HCT116 (cell line): ENCODE measurements around the gene CARMIL1.

Experiments
- ATF3 ChIP-seq: IDR thresholded peaks from 2 replicates; pipeline ENCODE4 v1.6.1; 2012
- CEBPB ChIP-seq: IDR thresholded peaks from 2 replicates; pipeline ENCODE4 v1.6.1; 2012; ENCODE audit warnings: low read depth
- CTCF ChIP-seq, 3 experiments: fragments of 200-600 bp in 1 of 3; sonication (generic) in 1 of 3; IDR thresholded peaks in 2 of 3; conservative IDR thresholded peaks in 1 of 3; 2 replicates each; pipeline ENCODE4 v1.5.1; 2012 to 2017; ENCODE audit warnings: low read depth in 2 of 3, low read length in 2 of 3, antibody characterized with exemption in 1 of 3, borderline replicate concordance in 1 of 3, control low read depth in 1 of 3, mild to moderate bottlenecking in 1 of 3, mixed read lengths in 1 of 3, mixed run types in 1 of 3, moderate library complexity in 1 of 3; ENCODE audit not compliant: insufficient read depth in 1 of 3
- EGR1 ChIP-seq: IDR thresholded peaks from 2 replicates; pipeline ENCODE4 v1.6.1; 2012; ENCODE audit warnings: low read depth
- EZH2 ChIP-seq: fragments of 200-600 bp; sonication (generic); IDR thresholded peaks from 2 replicates; pipeline ENCODE4 v1.6.1; 2017; ENCODE audit warnings: antibody characterized with exemption, mixed run types
- EZH2phosphoT487 ChIP-seq: fragments of 200-600 bp; IDR thresholded peaks from 2 replicates; pipeline ENCODE4 v1.6.1; 2018; ENCODE audit warnings: antibody characterized with exemption, borderline replicate concordance
- JUND ChIP-seq: IDR thresholded peaks from 2 replicates; pipeline ENCODE4 v1.6.1; 2012
- POLR2A ChIP-seq: IDR thresholded peaks from 2 replicates; pipeline ENCODE4 v1.7.0; 2011; ENCODE audit warnings: borderline replicate concordance; ENCODE audit not compliant: insufficient read depth, insufficient read length; ENCODE audit errors: extremely low read depth
- POLR2AphosphoS5 ChIP-seq: IDR thresholded peaks from 2 replicates; pipeline ENCODE4 v1.6.1; 2011; ENCODE audit warnings: mild to moderate bottlenecking, low read depth, low read length, moderate library complexity
- SP1 ChIP-seq: IDR thresholded peaks from 2 replicates; pipeline ENCODE4 v1.6.1; 2012; ENCODE audit warnings: low read depth
- YY1 ChIP-seq: IDR thresholded peaks from 2 replicates; pipeline ENCODE4 v1.6.1; 2011; ENCODE audit warnings: low read length, low read depth, moderate library complexity, mild to moderate bottlenecking; ENCODE audit not compliant: insufficient replicate concordance; ENCODE audit errors: extremely low read depth
- ZFX ChIP-seq: fragments of 450-650 bp; IDR thresholded peaks from 2 replicates; pipeline ENCODE4 v1.6.1; 2017
- ZNF274 ChIP-seq: fragments of 200-500 bp; sonication (Bioruptor generic); IDR thresholded peaks from 2 replicates; pipeline ENCODE4 v1.6.1; 2014; ENCODE audit warnings: mild to moderate bottlenecking, low read depth, low read length, inconsistent platforms
- TF ChIP-seq, protein P1 (sequence below): IDR thresholded peaks from 2 replicates; pipeline ENCODE4 v1.6.1; 2012

DNA sequence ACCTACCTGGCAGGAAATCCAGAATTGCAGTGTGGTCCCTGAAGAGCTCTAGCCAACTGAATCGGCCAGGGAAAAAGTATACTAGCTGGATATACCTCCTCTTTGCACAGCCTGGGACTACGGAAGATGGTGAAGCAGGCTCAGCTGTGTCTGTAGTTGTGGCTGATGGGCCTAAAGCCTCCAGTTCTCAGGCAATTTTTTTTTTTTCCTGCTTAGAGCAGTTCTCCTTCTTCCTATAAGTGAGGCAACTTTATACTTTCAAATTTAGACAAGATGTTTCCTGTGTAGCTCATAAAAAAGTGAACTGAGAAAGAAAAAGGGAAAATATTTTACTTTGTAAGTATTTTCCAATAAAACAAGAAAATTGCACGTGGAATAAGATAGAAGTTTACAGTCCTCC, 172.9 kb downstream of the CARMIL1 start:
- TF ChIP-seq ZNF274 (no peak), CTCF (IDR thresholded peaks at IDR 0.05 in 2 of 3, conservative IDR thresholded peaks at IDR 0.05 in 1 of 3; ENCODE audit: borderline replicate concordance in 1 of 3, insufficient read depth in 1 of 3, low read depth in 2 of 3, low read length in 2 of 3) (no peak), EZH2 (no peak), POLR2A (no peak), YY1 (no peak), EGR1 (no peak), CEBPB (no peak), POLR2AphosphoS5 (no peak), EZH2phosphoT487 (no peak), SP1 (no peak), JUND (no peak), ATF3 (no peak), ZFX (no peak)
- TF ChIP-seq, protein P1, sequence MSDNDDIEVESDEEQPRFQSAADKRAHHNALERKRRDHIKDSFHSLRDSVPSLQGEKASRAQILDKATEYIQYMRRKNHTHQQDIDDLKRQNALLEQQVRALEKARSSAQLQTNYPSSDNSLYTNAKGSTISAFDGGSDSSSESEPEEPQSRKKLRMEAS = no peak
